NCI-H526 treated with DMSO at 0.1 percent for 48 hours (cell line): ENCODE data around the gene CDX1.
A peak's percentile ranks its signal among the peaks of the same experiment; 100 is the strongest.

Source experiments
- DNase-seq: peaks from one replicate; lab custom pipeline; 2025; lab: John Stamatoyannopoulos, UW

The CDX1 gene

DNA sequence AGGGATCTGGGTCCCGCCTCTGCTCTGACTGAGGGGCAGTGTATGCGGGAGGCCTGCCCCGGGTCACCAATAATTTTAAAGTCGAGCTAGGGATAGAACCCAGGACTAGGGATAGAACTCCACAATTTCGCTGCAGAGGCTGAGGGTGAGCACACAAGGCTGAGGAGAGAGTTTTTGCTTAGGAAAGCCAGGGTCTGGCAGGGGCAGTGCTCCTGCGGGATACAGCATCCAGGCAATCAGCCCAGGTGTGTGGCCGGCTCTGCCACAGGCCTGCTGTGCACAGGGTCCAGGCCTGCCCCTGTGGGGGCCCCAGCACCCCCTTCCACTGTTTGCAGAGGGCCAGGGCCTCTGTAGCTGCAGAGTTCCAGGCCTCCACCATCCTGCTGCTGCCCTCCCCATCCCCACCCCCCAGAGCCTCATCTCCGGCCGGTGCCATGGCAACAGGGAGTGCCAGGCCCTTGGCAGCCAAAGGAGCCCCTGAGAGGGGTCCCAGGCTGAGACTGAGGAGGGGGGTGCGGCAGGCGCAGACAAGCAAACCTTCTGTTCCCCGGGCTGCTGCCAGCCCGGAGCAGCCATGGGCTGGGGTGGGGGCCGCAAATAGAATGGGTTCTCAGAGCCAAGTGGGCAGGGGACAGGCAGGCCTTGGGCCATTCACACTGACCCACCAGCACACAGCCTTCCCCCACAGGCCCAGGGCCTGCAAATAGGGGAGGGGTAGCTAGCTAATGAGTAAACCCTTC, 19.5 kb upstream of the CDX1 start:
- DNase-seq = no peak

DNA sequence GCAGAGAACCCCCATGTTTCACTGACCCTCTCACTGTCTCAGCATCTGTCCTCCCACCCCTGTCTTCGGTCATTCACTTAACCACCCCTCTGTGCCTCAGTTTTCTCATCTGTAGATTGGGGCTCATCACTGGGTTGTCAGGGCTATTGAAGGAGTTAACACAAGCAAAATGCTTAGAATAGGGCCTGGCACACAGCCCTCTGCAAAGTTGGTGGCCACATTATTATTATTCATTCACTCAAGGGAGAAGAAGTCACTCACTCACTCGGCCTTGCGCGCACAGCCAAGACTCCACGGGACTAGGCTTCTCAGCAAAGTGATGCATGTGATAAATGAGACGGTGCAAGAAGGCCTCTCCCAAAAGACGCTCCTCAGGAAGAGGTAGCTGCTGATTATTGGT, 18.9 kb upstream of the CDX1 start:
- DNase-seq = no peak

DNA sequence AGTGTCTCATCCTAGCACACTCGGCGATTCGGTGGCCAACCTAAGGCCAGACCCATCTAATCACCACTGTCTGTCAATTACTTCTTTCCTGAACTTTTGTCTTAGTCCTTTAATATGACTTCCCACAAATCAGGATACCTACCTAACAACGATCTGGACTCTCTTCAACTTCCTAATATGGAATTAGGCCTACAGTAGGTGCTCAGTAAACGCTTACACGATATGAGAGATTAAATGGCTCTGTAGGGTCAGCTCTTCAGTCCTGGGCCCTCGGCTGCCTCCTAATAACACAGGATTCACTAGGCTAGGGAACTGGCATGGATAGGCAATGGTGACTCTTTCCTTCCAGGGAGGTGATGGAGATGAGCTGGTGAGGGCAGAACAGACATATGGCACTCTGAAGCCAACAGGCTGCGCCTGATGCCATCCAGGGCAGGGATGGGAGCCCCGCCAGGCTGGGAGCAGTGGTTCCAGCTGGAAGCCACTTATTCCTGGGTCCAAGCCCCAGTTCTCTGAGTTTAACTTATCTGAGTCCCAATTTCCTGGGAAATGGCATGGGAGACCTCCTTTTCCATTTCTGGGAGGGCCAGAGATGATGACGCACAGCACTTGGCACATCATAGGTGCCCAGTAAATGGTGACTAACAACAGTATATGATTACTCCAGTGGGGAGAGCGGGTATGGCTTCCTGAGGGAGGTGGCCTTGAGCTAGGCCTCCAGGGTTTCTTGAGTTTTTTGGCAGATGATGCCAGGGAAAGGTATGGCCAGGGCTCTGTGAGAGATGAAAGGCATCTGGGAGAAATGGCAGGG, 18.3 kb upstream of the CDX1 start:
- DNase-seq = no peak

DNA sequence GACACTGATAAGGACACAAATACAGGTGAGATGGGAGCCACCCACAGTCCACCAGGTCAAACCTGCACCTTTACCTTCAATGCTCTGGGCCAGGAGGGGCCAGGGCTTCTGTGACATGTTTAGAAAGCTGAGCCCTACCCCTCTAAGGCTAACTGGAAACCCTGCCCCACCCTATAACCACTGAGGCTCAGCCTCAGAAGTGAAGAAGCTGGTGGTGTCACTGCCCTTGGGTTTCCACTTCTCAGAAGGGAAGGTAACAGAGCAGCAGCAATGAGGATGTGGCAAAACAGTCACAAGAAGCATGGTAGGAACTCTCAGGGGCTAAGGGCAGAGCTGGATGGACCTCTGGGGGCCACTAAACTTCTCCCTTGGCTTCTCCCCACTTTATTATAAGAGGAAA, 17.0 kb upstream of the CDX1 start:
- no peak for DNase-seq

DNA sequence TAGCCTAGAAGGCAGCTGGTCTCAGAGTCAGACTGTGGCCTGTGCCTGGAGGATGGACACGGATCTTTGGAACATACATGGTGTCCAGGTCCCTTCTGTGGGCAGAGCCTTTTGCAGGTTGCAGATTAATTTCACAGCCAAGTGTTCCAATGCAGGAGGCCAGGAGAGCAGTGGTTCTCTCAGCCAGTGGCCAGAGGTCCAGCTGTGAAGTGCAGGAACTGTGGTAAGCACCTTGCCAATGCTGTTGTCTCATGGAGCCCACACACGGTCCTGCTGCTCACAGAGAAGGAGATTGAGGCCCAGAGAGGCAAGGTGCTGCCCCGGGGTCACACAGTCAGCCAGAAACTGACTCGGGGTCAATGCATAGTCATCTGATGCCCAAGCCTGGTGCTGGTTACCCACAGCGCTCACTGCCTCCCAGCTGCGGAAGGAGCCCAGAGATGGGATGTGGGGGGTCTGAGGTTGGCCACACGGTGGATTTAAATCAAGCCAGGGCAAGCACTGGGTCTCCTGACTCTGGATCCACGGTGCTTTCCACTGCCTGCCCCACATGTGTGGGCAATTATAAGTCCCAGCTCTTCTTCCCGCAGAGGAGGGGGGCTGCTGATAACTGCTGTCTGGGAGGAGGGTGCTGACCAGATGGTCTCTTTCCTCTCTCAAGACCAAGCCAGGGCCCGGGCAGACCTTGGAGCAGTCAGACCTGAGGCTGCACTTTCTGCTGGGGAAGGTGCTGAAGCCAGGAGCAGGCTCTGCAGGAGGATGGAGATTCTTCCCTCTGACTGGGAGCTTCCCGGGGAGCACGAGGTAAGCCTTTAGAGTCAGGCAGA, 13.7 kb upstream of the CDX1 start:
- DNase-seq = no peak

- no peak for DNase-seq
These were observed 13.1 kb upstream of the CDX1 start for GRCh38 chr5:150153483-150153882.

DNA sequence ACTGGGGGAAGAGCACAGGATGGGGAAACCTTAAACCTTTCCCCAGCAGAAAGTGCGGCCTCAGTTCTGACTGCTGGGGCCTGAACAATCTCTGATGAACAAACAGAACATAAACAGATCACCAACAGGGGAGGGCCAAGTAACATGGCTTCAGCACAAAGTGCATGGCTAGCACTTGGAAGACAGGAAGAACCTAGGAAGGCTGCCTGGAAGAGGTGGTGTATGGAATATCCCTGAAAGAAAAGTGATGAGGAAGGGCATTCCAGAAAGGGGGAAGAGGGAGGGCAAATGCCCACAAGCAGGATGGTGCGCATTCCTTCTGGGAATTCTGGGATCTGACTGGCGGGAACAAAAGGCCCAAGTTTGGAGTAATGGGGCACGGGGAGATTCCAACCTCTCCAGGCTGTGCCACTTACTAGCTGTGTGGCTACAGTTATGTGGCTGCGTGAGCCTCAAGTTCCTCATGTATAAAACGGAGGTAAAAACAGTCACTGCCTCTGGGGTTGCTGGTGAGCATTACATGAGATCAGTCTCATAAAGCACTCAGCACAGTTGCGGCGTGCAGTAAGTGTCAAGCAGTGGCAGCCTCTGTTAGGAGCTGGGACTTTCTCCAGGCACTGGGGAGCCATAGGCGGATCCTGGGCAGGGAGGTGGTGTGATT, 12.5 kb upstream of the CDX1 start:
- DNase-seq = no peak

DNA sequence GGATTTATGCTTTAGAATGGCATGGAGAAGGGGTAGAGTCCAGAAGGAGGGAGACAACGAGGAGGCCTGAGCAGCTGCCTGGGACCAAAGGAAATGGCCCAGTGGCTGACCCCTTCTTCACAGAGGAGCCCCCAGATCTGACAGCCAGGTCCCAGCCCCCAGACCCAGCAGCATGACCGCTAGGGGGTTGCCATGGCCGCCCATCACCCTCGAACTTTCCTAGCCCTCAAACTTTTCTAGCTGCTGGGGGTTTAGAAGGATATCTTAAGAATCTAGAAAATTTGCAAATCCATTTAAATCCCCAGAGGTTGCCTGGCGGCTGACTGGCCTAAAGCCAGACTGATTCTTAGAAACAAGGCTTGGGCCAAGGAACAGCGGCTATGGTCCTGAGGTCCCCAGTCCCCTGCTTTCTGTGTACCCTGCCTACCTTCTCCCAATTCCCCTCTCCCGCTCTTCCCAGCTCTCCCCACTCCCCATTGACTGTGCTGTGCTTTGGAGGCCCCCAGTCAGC, 11.9 kb upstream of the CDX1 start:
- no peak for DNase-seq

DNA sequence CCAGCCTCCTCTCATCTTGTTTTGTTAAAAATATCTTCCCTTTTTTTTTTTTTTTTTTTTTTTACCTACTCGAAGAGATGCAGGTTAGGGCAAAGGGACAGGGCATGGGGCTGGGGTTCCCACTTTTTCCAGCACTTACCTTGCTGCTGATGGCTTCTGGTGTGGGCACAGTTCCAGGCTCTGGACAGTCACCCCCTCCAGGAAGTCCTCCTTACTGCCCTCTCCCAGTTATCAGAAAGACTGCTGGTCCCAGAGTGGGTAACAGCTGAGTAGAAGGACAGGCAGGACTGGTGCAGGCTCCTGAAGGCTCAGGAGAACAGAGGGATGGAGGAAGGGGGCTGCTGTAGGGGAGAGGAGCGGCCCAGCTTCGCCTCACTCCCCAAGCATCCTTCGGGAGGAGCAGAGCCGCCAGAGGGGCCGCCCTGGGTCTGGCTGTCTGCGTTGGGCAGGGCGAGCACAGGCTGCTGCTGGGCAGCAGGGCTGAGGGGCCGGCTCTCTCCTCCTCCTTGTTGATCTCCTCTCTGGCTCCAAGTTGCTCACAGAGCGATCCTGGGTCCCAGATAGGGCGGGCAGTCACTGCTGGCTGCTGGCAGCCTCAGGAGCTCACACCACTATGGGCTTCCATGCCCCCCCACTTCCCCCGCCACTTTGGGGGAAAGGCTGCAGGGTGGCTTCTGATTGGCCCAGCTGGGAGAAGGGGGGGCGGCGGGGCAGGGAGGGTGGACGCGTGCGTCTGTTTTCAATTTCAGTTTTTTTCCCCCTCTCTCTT, 11.1 kb upstream of the CDX1 start, which contains the start of gene PDGFRB:
Gene PDGFRB, minus strand, starts transcription at position 588 of the 769 bp plus-strand sequence. CDS start 18,798 bp downstream, outside the sequence.
- no peak for DNase-seq

DNA sequence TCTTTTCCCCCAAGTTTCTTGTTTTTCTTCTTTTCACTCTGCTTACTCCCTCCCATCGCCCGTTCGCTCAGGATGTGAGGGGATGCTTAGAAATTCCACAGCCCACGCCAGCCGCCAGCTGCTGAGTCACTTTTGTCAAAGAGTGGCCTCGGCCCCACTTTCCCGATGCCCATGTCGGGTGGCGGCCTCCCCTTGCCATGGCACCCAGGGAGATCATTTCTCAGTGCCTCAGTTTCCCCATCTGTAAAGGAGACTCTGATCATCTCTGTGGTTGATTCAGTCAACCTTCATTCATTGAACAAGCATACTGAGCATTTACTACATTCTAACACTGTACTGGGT, 10.6 kb upstream of the CDX1 start:
- DNase-seq = no peak

GRCh38 chr5:150156540-150156939, 10.0 kb upstream of the CDX1 start:
- no peak for DNase-seq

DNA sequence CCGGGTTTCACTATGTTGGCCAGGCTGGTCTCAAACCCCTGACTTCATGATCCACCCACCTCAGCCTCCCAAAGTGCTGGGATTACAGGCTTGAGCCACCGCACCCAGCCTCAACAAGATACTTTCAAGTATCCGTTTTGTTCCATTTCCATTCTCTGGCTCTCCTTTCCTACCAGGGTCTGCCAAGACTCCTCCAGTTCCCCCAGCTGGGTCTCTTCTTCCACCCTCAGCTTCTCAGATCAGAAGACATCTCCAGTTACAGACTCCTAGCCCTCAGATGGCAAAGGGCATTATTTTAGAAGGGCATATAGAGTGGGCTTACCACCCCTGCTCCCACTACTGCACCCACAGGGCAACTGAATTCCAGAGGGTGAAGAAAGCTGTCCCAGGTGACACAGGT, 9.4 kb upstream of the CDX1 start:
- no peak for DNase-seq

DNA sequence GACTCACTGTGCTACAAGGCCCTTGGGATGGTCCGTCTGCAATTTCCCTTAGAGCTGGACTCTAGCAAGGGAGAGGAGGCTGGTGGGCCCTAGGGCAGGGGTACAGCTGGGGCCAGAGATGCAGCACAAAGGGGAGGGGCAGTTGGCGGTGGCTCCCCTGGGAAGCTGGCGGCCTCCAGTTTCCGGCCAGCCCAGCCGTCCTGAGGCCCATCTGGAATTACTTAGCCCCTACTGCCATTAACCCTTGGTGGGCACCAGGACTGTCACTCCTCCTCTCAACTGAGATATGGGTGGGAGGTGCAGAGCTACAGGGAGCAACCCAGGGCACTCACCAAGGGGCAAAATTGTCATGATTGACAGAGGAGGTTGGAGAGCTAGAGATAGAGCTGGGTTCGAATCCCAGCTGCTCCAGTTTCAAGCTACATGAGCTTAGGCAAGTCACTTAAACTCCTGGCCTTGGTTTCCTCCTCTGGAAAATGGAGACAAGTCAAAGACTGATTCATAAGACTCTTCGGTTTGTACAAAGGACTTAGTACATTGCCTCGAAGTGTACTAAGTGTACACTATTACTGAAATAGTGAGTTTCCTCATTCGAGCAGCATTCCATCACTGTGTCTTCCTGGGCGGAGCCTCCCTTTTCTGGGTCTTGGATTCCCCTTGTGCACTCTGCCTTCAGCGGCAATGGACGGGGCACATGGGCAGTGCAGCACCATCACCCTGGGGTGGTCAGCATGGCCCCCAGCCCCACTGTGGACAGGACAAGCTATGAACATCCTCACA, 8.2 kb upstream of the CDX1 start:
- no peak for DNase-seq

DNA sequence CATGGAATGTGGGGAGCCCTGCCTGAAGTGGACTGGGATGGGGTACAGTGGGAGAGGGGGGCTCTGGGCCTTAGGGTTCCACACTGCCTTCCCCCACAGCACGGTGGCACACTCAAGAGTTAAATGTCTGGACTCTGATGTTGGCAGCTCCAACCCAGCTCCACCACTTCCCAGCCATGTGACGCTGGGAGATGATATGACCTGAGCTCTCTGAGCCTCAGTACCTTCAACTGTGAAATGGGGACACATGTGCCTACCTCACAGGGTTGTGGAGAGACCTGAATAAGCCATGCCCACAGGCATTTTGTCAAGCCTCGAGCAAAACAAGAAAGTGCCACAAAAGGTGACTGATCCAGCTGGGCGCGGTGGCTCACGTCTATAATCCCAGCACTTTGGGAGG, 7.5 kb upstream of the CDX1 start:
- DNase-seq = no peak

DNA sequence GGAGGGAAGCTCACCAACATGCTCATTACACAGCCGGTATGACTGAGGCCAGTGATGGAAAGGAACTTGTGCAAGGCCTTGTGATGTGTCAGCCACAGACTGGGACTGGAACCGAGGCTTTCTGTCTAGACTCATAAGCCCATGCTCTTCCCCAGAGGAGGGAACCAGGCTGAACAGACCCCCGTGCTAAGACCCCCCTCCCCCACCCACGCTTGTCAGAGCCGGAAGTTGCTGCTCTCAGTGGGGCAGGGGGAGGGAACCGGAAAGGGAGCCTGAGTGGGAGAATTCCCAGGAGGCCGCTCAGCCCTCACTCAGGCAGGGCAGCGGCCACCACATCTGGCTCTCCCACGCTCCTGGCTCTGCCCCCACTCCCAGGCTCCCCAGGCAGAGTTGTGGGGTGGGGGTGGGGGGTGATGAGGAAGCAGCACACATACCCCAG, 6.8 kb upstream of the CDX1 start:
- no peak for DNase-seq

DNA sequence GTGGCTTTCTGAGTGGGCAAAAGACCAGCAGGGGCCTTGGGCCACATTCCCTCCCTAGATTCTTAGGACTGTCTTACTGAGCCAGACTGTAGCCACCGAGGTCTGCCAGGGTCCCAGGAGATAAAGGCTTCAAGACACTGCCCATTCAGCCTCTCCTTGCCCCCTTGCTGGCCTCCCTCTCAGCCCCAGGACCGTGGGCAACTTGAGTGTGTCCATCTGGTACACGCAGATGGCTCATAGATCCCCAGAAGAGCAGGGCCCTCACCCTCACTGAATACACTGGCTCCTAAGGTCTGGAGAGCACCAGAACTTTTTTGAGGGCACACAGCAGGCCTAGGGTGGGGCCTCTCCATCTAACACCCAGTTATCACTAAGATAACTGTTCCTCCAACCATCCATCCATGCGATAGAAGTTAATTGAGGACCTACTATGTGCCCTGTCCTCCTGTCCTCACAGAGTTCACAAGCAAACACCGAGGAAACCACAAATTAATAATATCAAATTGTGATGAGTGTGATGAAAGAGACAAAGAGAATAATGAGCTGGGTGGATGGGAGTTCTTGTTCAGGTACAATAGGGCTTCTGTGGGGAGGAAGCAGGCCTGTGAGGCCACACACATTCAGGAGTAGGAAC, 6.0 kb upstream of the CDX1 start:
- DNase-seq = no peak

DNA sequence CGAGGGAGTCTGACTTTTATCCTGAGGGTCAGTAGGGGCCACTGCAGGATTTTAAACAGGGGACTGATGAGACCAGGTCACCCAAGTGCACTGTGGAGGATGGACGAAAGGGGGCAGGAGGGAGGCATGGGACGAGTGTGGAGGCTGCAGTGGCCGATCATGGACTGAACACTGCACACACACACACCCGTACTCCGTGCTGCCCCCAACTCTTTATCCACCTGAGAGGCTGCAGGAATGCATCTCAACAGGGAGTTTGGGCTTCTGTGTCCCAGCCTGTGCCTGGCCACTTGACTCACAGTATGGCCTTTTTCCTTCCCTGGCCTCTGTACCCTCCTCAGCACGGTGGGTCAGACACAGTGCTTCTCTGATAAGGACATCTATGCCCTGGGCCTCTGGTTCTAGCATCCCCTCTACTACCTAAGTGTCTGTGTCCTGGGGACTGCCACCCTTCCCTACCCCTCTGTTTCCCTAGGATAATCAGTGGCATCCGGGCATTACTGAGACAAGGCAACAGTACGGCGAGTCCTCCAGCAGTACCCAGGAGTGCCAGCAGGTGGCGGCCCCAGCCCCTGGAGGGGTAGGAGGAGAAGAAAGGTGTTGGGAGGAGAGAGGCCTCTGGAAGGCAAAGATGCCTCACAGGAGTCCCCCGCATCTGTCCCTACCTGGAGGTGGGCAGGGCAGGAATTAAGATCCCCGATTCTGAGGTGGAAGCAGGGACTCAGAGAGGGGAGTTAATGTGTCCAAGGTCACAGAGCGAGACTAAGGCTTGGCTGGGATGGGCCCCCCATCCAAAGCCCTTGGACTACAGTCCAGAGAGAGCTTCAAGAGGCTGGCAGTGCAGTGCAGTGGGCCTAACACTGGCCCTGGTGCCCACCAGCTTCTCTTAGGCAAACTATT, 5.1 kb upstream of the CDX1 start:
- peak; percentile 55 for DNase-seq

- DNase-seq = no peak
These were observed 4.5 kb upstream of the CDX1 start for GRCh38 chr5:150162142-150162513.

GRCh38 chr5:150163035-150163434, 3.5 kb upstream of the CDX1 start:
- DNase-seq = no peak
